Measurements from ENCODE around the gene KDM1A.

KDM1A gene

GRCh38 chr1:23118957-23119792, 99.9 kb downstream of the KDM1A start:
- H3K4me1 ChIP-seq (ENCODE audit: control insufficient read depth, insufficient read depth, low read length), result peaks cover 23% of the 10 kb centered on the region
- no peak overlapping the region for H3K4me3 ChIP-seq (ENCODE audit: low read length)
- no peak overlapping the region for H3K9ac ChIP-seq (ENCODE audit: low read length)

GRCh38 chr1:23120383-23120782, 101.1 kb downstream of the KDM1A start:
- no peaks in the 10 kb centered on the region for H3K27me3 ChIP-seq (ENCODE audit: control insufficient read depth, insufficient read depth, low read length)
- H3K4me3 ChIP-seq (ENCODE audit: low read length), result no peak overlapping the region
- H3K9ac ChIP-seq (ENCODE audit: low read length), result no peak overlapping the region
- H3K9me3 ChIP-seq (ENCODE audit: control insufficient read depth, low read length), result no peaks in the 10 kb centered on the region
- no peaks in the 10 kb centered on the region for H3K36me3 ChIP-seq (ENCODE audit: control insufficient read depth, insufficient read depth, low read length)
- H3K4me1 ChIP-seq (ENCODE audit: control insufficient read depth, insufficient read depth, low read length), result peaks cover 18% of the 10 kb centered on the region

More at GRCh38 chr1:23118957-23119792, 99.9 kb downstream of the KDM1A start:
- Histone ChIP-seq H3K27me3 (ENCODE audit: control insufficient read depth, insufficient read depth, low read length) (no peaks in the 10 kb centered on the region), H3K36me3 (ENCODE audit: control insufficient read depth, insufficient read depth, low read length) (no peaks in the 10 kb centered on the region), H3K9me3 (ENCODE audit: control insufficient read depth, low read length) (no peaks in the 10 kb centered on the region)

GRCh38 chr1:23122023-23122748, 102.9 kb downstream of the KDM1A start:
- Histone ChIP-seq H3K9me3 (ENCODE audit: control insufficient read depth, low read length) (no peaks in the 10 kb centered on the region), H3K4me3 (ENCODE audit: low read length) (no peak overlapping the region), H3K36me3 (ENCODE audit: control insufficient read depth, insufficient read depth, low read length) (no peaks in the 10 kb centered on the region), H3K27me3 (ENCODE audit: control insufficient read depth, insufficient read depth, low read length) (no peaks in the 10 kb centered on the region), H3K4me1 (ENCODE audit: control insufficient read depth, insufficient read depth, low read length) (peaks cover 17% of the 10 kb centered on the region), H3K9ac (ENCODE audit: low read length) (no peak overlapping the region)

GRCh38 chr1:23122796-23123195, 103.5 kb downstream of the KDM1A start:
- H3K9me3 ChIP-seq (ENCODE audit: control insufficient read depth, low read length), result no peaks in the 10 kb centered on the region
- H3K4me1 ChIP-seq (ENCODE audit: control insufficient read depth, insufficient read depth, low read length), result peaks cover 17% of the 10 kb centered on the region
- H3K36me3 ChIP-seq (ENCODE audit: control insufficient read depth, insufficient read depth, low read length), result no peaks in the 10 kb centered on the region
- H3K4me3 ChIP-seq (ENCODE audit: low read length), result no peak overlapping the region
- no peaks in the 10 kb centered on the region for H3K27me3 ChIP-seq (ENCODE audit: control insufficient read depth, insufficient read depth, low read length)
- H3K9ac ChIP-seq (ENCODE audit: low read length), result no peak overlapping the region

GRCh38 chr1:23123528-23123927, 104.3 kb downstream of the KDM1A start:
- Histone ChIP-seq H3K27me3 (ENCODE audit: control insufficient read depth, insufficient read depth, low read length) (no peaks in the 10 kb centered on the region), H3K36me3 (ENCODE audit: control insufficient read depth, insufficient read depth, low read length) (no peaks in the 10 kb centered on the region), H3K9me3 (ENCODE audit: control insufficient read depth, low read length) (no peaks in the 10 kb centered on the region), H3K4me1 (ENCODE audit: control insufficient read depth, insufficient read depth, low read length) (peaks cover 17% of the 10 kb centered on the region), H3K4me3 (ENCODE audit: low read length) (no peak overlapping the region), H3K9ac (ENCODE audit: low read length) (no peak overlapping the region)

- Histone ChIP-seq H3K9me3 (ENCODE audit: control insufficient read depth, low read length) (no peaks in the 10 kb centered on the region), H3K4me1 (ENCODE audit: control insufficient read depth, insufficient read depth, low read length) (peaks cover 13% of the 10 kb centered on the region), H3K4me3 (ENCODE audit: low read length) (no peak overlapping the region)
These were observed 105.2 kb downstream of the KDM1A start for GRCh38 chr1:23124259-23125026.

GRCh38 chr1:23125489-23125888, 106.2 kb downstream of the KDM1A start:
- peaks cover 10% of the 10 kb centered on the region for H3K4me1 ChIP-seq (ENCODE audit: control insufficient read depth, insufficient read depth, low read length)
- no peak overlapping the region for H3K4me3 ChIP-seq (ENCODE audit: low read length)
- H3K27me3 ChIP-seq (ENCODE audit: control insufficient read depth, insufficient read depth, low read length), result no peaks in the 10 kb centered on the region
- H3K9ac ChIP-seq (ENCODE audit: low read length), result no peak overlapping the region
- H3K36me3 ChIP-seq (ENCODE audit: control insufficient read depth, insufficient read depth, low read length), result no peaks in the 10 kb centered on the region
- H3K9me3 ChIP-seq (ENCODE audit: control insufficient read depth, low read length), result no peaks in the 10 kb centered on the region

More at GRCh38 chr1:23124259-23125026, 105.2 kb downstream of the KDM1A start:
- Histone ChIP-seq H3K36me3 (ENCODE audit: control insufficient read depth, insufficient read depth, low read length) (no peaks in the 10 kb centered on the region), H3K9ac (ENCODE audit: low read length) (no peak overlapping the region), H3K27me3 (ENCODE audit: control insufficient read depth, insufficient read depth, low read length) (no peaks in the 10 kb centered on the region)

GRCh38 chr1:23126200-23126599, 106.9 kb downstream of the KDM1A start:
- H3K4me1 ChIP-seq (ENCODE audit: control insufficient read depth, insufficient read depth, low read length), result peaks cover 10% of the 10 kb centered on the region
- no peaks in the 10 kb centered on the region for H3K27me3 ChIP-seq (ENCODE audit: control insufficient read depth, insufficient read depth, low read length)
- no peaks in the 10 kb centered on the region for H3K9me3 ChIP-seq (ENCODE audit: control insufficient read depth, low read length)
- H3K4me3 ChIP-seq (ENCODE audit: low read length), result no peak overlapping the region
- H3K9ac ChIP-seq (ENCODE audit: low read length), result no peak overlapping the region
- no peaks in the 10 kb centered on the region for H3K36me3 ChIP-seq (ENCODE audit: control insufficient read depth, insufficient read depth, low read length)

- H3K9me3 ChIP-seq (ENCODE audit: control insufficient read depth, low read length), result no peaks in the 10 kb centered on the region
- no peak overlapping the region for H3K4me3 ChIP-seq (ENCODE audit: low read length)
- H3K27me3 ChIP-seq (ENCODE audit: control insufficient read depth, insufficient read depth, low read length), result no peaks in the 10 kb centered on the region
- peaks cover 10% of the 10 kb centered on the region for H3K4me1 ChIP-seq (ENCODE audit: control insufficient read depth, insufficient read depth, low read length)
- no peaks in the 10 kb centered on the region for H3K36me3 ChIP-seq (ENCODE audit: control insufficient read depth, insufficient read depth, low read length)
- no peak overlapping the region for H3K9ac ChIP-seq (ENCODE audit: low read length)
These were observed 107.5 kb downstream of the KDM1A start for GRCh38 chr1:23126801-23127200.

GRCh38 chr1:23129846-23130245, 110.6 kb downstream of the KDM1A start:
- H3K9me3 ChIP-seq (ENCODE audit: control insufficient read depth, low read length), result no peaks in the 10 kb centered on the region
- H3K9ac ChIP-seq (ENCODE audit: low read length), result no peak overlapping the region
- H3K4me1 ChIP-seq (ENCODE audit: control insufficient read depth, insufficient read depth, low read length), result no peaks in the 10 kb centered on the region
- no peak overlapping the region for H3K4me3 ChIP-seq (ENCODE audit: low read length)
- no peaks in the 10 kb centered on the region for H3K36me3 ChIP-seq (ENCODE audit: control insufficient read depth, insufficient read depth, low read length)
- H3K27me3 ChIP-seq (ENCODE audit: control insufficient read depth, insufficient read depth, low read length), result no peaks in the 10 kb centered on the region

GRCh38 chr1:23132033-23132432, 112.8 kb downstream of the KDM1A start:
- Histone ChIP-seq H3K4me1 (ENCODE audit: control insufficient read depth, insufficient read depth, low read length) (no peaks in the 10 kb centered on the region), H3K36me3 (ENCODE audit: control insufficient read depth, insufficient read depth, low read length) (no peaks in the 10 kb centered on the region), H3K9me3 (ENCODE audit: control insufficient read depth, low read length) (no peaks in the 10 kb centered on the region), H3K27me3 (ENCODE audit: control insufficient read depth, insufficient read depth, low read length) (no peaks in the 10 kb centered on the region), H3K9ac (ENCODE audit: low read length) (no peak overlapping the region), H3K4me3 (ENCODE audit: low read length) (no peak overlapping the region)

Measured in mucosa of stomach (tissue), 1 donor.